MG63 (cell line): ENCODE measurements around the gene PPARGC1A. TPM values are rescaled to one million over a fixed set of nuclear protein-coding genes. Genes with fewer than 3 reads are reported as not detected.

Experiments
- DNase-seq: peaks from one replicate; pipeline ENCODE4 v3.0.0-alpha.2; 2020
- H3K27me3 ChIP-seq: fragments of 250-450 bp; sonication (Bioruptor Pico); 2 replicates; pipeline ENCODE4 v1.5.1; 2020; ENCODE audit warnings: mild to moderate bottlenecking, moderate library complexity
- H3K36me3 ChIP-seq: fragments of 250-450 bp; sonication (Bioruptor Pico); 2 replicates; pipeline ENCODE4 v1.5.1; 2020; ENCODE audit warnings: mild to moderate bottlenecking, moderate library complexity
- H3K4me3 ChIP-seq: fragments of 250-450 bp; sonication (Bioruptor Pico); 2 replicates; pipeline ENCODE4 v1.5.1; 2020; ENCODE audit warnings: mild to moderate bottlenecking, moderate library complexity
- H3K9me3 ChIP-seq: fragments of 250-450 bp; sonication (Bioruptor Pico); 2 replicates; pipeline ENCODE4 v1.5.1; 2020; ENCODE audit warnings: mild to moderate bottlenecking, moderate library complexity
- total RNA-seq: library from RNA; depleted of rRNA; stranded (reverse); fragments of >200 nt; shearing (Covaris generic); gene quantifications from 2 replicates; pipeline ENCODE4 v1.2.3, GENCODE V29; 2014; ENCODE audit warnings: low replicate concordance

The PPARGC1A gene
- total RNA-seq, 1 experiment from 2014 or later = not detected

DNA sequence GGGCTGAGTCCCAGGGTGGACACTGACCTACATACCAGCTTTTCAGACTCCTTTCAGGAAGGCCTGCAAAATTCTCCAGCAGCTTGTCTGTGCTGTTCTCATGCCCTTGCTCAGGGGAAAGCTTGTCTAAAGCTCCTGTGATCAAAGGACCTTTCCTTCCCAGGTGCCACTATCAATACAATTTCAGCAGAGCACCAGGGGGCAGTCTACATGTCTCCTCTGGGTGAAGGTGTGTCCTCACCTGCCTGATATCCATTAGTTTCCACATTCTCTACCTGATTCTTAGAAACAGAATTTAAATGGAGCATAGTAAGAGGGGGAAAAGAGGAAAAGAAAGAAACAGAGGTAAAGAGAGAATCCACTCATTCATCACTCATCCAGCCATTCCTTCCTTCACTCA, 114.2 kb downstream of the PPARGC1A start:
- Histone ChIP-seq H3K9me3 (no peaks in the 10 kb centered on the region), H3K36me3 (no peaks in the 10 kb centered on the region), H3K4me3 (no peak overlapping the region), H3K27me3 (no peaks in the 10 kb centered on the region)
- no peak for DNase-seq

DNA sequence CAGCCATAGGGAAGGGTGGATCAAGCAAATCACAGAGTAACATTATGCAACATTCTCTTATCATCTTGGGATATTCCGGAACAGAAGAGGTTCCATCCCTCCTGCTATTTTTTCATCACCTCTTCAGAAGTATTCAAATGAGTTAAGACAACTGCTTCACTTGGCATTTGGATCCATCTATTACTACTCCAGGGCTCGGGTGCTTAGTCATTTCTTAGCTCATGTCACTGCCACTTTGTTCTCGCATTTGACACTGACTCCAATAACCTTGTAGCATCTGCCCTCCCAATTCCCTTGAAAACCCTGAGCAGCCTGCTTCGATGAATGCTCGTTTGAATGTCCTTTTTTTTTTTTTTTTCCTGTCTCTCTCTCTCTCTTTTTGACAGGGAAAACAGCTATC, 114.9 kb downstream of the PPARGC1A start:
- Histone ChIP-seq H3K4me3 (no peak overlapping the region), H3K9me3 (no peaks in the 10 kb centered on the region)
- no peak for DNase-seq

DNA sequence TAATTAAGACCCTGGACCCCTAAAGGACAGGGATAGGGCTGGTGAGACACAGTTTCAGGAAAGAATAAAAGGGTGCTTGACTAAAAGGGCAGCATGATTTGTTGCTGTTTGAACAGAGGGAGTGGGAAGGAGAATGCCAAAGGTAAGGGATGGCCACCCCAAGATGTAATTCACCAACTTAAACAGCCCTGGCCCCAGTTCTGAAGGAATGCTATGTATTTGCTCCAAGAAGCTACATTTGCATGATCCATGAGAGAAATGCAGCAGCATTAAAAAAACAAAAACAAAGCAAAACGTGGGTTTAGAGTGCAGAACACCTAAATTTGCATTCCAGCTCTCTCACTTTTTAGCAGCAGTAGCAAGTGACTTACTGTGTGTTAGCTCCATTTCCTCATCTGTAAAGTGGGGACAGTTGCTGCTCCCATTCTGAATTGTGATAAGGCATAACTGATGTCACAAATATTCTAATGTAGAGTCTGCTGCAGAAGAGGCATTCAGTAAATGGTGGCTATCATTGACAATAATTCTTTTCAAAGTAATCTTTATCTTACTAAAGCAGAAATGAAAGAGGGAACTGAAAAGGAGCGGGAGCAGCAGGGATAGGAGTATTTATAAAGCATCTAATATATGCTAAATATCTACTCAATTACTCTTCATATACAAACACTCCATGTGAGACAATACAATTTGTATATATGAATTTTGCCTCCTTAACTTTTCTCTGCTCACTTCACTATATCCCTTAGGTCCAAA, 115.8 kb downstream of the PPARGC1A start:
- Histone ChIP-seq H3K27me3 (no peaks in the 10 kb centered on the region), H3K36me3 (no peaks in the 10 kb centered on the region), H3K4me3 (no peak overlapping the region), H3K9me3 (no peaks in the 10 kb centered on the region)
- DNase-seq = no peak

More for the DNA sequence above, 114.9 kb downstream of the PPARGC1A start:
- Histone ChIP-seq H3K27me3 (no peaks in the 10 kb centered on the region), H3K36me3 (no peaks in the 10 kb centered on the region)

DNA sequence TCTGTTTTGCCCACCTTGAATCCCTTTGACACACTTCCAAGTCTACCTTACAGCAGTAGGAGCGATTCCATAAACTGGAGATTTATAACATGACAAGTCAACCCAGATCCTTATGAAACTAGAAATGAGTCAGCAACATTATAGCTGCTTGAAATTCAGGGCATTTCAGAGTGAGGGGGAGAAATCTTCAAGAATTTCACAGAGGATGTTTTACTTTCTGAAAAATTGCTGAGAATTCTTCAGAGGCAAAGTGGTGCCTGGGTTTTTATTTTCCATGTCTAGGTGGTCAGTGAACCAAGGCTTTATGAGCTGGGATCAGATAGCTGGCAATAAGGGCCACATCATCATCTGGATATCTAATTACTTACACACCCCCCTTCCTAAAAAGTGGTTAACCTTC, 119.8 kb downstream of the PPARGC1A start:
- Histone ChIP-seq H3K36me3 (no peaks in the 10 kb centered on the region), H3K4me3 (no peak overlapping the region), H3K9me3 (no peaks in the 10 kb centered on the region), H3K27me3 (no peaks in the 10 kb centered on the region)
- DNase-seq = no peak

DNA sequence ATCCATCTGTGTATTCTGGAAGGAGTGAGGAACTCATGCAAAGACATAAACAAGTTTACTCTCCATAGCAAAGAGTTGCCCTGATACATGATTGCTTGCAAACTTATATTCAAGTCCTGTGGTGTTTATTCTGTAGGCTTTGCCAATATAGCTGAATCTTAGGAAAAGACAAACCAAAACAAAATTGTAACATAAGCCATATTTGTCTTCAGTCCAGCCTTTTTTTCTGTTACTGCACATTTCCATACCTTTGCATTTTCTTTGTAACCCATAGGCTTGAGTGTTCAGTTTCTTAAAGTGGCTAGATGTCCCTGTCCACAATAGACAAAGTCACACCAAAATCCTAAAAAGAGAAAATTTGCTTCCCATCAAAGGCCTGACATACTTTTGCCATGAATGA, 120.4 kb downstream of the PPARGC1A start:
- Histone ChIP-seq H3K9me3 (no peaks in the 10 kb centered on the region), H3K27me3 (no peaks in the 10 kb centered on the region), H3K36me3 (no peaks in the 10 kb centered on the region), H3K4me3 (no peak overlapping the region)
- no peak for DNase-seq

DNA sequence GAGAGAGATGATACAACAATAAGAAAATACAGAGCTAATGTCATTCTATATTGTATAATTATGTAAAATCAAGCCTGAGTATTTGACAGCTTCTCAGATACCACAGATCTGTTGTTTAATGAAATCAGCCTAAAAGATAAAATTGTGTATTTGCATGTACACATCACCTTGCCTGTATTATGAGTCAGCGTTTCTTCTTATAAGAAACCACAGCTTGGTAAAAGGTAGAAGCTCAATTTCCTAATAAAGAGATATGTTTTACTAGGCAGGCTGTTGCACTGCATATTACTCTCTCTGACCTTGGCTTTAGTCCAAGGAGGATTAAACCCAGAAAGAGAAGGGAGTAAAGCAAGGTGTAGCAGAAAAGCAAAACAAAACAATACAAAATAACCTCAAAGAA, 121.3 kb downstream of the PPARGC1A start:
- Histone ChIP-seq H3K4me3 (no peak overlapping the region), H3K27me3 (no peaks in the 10 kb centered on the region), H3K9me3 (no peaks in the 10 kb centered on the region), H3K36me3 (no peaks in the 10 kb centered on the region)
- DNase-seq = no peak

DNA sequence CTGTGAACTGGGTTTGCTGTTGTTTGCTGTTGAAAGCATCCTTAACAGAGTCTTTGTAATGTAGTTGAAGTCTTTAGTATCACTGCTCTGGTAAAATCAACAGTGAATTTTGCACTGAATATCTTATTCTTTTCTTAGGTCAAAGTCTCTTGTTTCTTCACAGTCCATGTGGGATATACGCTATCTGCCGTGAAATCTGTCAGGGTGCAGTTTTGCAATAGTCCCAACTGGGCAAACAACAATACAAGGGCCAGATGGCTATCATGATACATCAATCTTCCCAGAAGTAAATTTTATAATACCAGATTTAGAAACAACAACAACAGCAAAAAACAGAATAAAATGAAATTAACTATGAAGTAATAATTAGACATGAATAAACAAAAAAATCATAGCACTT, 123.5 kb downstream of the PPARGC1A start:
- no peak for DNase-seq
- Histone ChIP-seq H3K36me3 (no peaks in the 10 kb centered on the region), H3K9me3 (no peaks in the 10 kb centered on the region), H3K4me3 (no peak overlapping the region), H3K27me3 (no peaks in the 10 kb centered on the region)

DNA sequence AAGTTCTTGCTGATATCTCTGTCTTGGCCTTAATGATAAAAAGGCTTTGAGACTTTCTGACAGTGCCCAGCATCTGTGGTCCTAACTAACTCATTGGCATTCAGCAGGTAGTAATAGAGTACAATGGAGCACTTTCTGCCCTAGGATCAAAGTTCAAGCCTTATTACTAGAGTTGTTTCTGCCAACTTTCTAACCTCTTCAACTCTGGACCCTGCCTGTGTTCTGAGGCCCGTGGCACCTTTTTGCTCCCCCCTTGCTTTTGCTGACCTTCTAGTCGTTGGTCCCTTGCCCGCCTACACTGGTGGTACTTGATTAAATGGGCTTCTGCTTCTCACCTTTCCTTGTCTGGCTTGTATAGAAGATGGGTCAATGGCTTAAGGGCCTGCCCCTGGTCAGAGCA, 126.3 kb downstream of the PPARGC1A start:
- no peak for DNase-seq
- Histone ChIP-seq H3K36me3 (no peaks in the 10 kb centered on the region), H3K9me3 (no peaks in the 10 kb centered on the region), H3K27me3 (no peaks in the 10 kb centered on the region), H3K4me3 (no peak overlapping the region)

DNA sequence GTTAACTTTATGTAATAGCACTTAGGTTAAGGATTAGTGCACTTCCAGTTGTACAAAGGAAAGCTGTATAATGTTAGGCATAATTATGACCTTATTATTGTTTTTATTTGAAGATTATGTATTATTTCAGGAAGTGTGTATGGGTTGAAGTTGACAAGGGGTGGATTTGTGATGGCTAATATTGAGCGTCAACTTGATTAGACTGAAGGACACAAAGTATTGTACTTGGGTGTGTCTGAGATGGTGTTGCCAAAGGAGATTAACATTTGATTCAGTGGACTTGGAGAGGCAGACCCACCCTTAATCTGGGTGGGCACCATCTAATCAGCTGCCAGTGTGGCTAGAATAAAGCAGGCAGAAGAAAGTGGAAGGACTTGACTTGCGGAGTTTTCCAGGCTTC, 127.3 kb downstream of the PPARGC1A start:
- no peak overlapping the region for H3K4me3 ChIP-seq
- no peaks in the 10 kb centered on the region for H3K36me3 ChIP-seq
- H3K9me3 ChIP-seq = no peaks in the 10 kb centered on the region
- no peaks in the 10 kb centered on the region for H3K27me3 ChIP-seq
- no peak for DNase-seq

DNA sequence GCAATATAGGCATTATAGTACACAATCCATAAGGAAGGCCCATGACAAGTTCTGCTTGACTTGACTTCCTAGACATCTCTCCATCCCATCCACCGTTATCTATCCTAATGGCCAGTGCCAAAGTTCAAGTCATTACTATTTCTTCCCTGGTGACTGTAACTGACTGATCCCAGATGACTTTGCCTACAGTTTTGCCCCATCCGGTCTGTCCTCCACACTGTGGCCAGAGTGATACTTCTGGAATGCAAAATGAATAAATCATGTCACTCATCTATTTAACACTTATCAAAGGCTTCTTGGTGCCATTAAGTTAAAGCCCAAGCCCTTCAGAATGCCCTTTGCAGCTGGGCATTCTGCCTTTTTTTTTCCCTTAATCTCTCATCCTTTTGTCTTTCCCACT, 130.8 kb downstream of the PPARGC1A start:
- no peak overlapping the region for H3K4me3 ChIP-seq
- DNase-seq = no peak
- H3K9me3 ChIP-seq = no peaks in the 10 kb centered on the region
- no peaks in the 10 kb centered on the region for H3K27me3 ChIP-seq
- H3K36me3 ChIP-seq = no peaks in the 10 kb centered on the region

DNA sequence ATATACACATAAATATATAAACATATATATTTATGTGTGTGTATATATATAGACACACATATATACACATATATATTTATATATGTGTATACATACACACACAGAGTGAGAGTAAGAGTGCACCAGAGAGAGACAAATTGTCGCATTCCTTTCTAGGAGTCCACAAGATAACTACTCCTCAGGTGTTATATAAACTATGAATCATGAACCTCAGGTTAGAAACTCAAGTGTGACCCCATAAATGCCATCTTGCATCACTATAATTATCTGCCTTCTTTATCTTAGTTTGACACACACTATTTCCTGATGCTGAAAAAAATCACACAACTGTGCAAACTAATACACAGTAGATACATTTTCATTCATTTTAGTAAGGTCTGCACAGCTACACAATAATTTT, 135.2 kb downstream of the PPARGC1A start:
- H3K9me3 ChIP-seq = no peaks in the 10 kb centered on the region
- H3K36me3 ChIP-seq = no peaks in the 10 kb centered on the region
- DNase-seq = no peak
- H3K27me3 ChIP-seq = no peaks in the 10 kb centered on the region
- H3K4me3 ChIP-seq = no peak overlapping the region

DNA sequence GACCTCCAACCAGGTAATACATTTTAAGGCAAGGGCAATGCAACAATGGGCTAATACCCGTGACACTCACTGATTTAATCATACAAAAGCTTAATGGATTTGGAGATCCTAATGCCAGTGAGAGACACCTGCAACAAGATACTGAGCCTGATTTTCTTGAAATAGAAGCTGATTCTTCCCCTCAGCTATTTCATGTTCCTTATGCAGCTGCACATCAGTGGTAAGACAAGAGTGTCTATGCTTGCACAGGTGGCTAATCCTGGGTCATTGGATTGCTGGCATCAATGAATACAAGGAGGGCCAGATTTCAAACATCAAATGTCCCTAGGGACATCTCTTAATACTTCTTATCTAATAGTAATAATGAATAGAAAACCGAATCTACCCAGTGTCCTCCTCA, 139.7 kb downstream of the PPARGC1A start:
- DNase-seq = no peak

DNA sequence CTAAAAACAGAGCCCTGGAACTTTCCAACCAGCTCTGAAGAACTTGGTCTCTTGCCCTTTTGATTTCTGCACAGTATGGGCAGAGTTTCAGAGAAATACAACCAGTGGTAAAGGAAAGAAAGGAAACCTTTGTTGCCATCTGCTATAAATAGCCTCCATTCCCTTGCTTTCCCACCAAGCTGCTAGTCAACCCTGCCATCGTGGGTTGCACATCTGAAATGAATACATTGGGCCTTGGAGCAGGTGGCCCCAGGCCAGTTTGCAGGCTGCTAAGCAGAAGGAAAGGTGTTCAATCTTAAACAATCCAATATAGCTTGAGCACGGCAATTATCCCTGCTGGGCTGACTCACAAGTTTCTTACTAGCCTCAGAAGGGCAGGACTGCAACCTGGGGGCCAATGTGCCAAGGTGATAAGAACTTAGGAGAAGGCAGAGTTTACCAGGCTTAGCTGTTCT, 142.5 kb downstream of the PPARGC1A start:
- no peak overlapping the region for H3K4me3 ChIP-seq
- DNase-seq = no peak
- H3K9me3 ChIP-seq = no peaks in the 10 kb centered on the region
- H3K27me3 ChIP-seq = no peaks in the 10 kb centered on the region
- no peaks in the 10 kb centered on the region for H3K36me3 ChIP-seq

More for the DNA sequence above, 139.7 kb downstream of the PPARGC1A start:
- no peaks in the 10 kb centered on the region for H3K27me3 ChIP-seq
- H3K36me3 ChIP-seq = no peaks in the 10 kb centered on the region
- no peak overlapping the region for H3K4me3 ChIP-seq
- H3K9me3 ChIP-seq = no peaks in the 10 kb centered on the region

DNA sequence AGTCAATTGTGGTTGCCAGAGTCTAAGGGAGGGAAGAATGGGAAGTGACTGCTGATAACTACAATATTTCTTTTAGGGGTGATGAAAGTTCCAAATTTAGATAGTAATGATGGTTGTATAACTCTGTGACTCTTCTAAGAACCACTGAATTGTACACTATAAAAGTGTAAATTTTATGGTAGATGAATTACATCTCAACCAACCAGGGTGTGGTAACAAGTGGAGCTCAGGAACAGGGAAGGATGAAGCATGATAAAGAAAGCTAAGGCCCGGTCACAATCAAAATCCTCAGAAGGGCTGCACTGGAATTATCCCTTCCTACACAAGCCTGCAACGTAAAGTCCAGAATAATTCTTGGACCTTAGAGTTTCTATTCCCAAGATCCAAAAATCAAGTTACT, 143.2 kb downstream of the PPARGC1A start:
- Histone ChIP-seq H3K4me3 (no peak overlapping the region), H3K9me3 (no peaks in the 10 kb centered on the region), H3K27me3 (no peaks in the 10 kb centered on the region), H3K36me3 (no peaks in the 10 kb centered on the region)
- DNase-seq = no peak

DNA sequence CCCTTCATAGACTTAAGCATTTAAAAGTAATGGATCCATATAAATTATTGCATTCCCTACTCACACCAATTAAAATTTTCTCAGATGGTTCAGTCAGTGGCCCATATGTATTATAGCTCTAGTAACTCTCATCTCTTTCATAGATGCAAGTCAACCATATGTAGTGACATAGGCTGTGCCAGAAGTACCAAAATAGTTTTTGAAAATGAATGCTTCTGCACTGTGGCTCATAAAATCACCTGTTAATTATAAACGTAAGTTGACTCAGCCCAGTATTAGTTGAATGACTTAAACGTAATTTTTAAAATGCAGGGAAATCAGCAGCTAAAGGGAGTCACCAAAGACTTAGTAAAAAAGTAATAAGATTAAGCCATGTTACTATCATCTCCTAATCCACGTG, 143.8 kb downstream of the PPARGC1A start:
- Histone ChIP-seq H3K36me3 (no peaks in the 10 kb centered on the region), H3K4me3 (no peak overlapping the region), H3K9me3 (no peaks in the 10 kb centered on the region), H3K27me3 (no peaks in the 10 kb centered on the region)
- DNase-seq = no peak

DNA sequence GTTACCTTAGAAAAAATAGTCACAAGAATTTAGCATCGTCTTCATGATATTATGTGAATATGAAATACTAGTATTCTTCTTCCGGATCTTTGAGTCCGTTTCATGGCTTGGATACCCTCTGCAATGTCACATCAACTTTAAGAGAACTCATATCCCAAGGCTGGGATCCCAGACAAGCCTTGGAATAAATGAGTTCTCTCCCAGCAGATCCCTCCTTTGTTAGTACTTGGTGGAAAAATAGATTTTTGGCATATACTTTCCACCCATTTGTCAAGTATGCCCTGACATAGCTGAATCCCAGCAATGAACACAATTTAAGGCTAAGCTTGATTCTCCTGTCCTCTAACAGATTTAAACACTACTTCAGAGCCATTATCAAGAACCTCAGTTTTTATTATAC, 144.5 kb downstream of the PPARGC1A start:
- no peak overlapping the region for H3K4me3 ChIP-seq
- DNase-seq = no peak
- no peaks in the 10 kb centered on the region for H3K36me3 ChIP-seq
- no peaks in the 10 kb centered on the region for H3K9me3 ChIP-seq
- H3K27me3 ChIP-seq = no peaks in the 10 kb centered on the region
